Mesenchymal stem cell (in vitro differentiated cells and primary cell): Measurements from ENCODE around the gene ANKRD13D.

ENCODE experiments used
- DNase-seq: peaks from one replicate; pipeline ENCODE4 v3.0.0-alpha.2; 2013
- H2AFZ ChIP-seq: one replicate; pipeline ENCODE4 v1.6.1; 2013; ENCODE audit warnings: low read depth, mild to moderate bottlenecking, control low read depth, inconsistent platforms, low read length, moderate library complexity
- H2AK5ac ChIP-seq: 2 replicates; pipeline ENCODE4 v1.6.1; 2013; ENCODE audit warnings: low read length, moderate library complexity, mild to moderate bottlenecking, inconsistent platforms; ENCODE audit not compliant: severe bottlenecking
- H2BK120ac ChIP-seq: one replicate; pipeline ENCODE4 v1.6.1; 2013; ENCODE audit warnings: low read depth, mild to moderate bottlenecking, inconsistent platforms, low read length, moderate library complexity
- H2BK12ac ChIP-seq, 2 experiments: one replicate each; pipeline ENCODE4 v1.6.1; 2013; ENCODE audit warnings: inconsistent platforms in 2 of 2, low read length in 2 of 2, mild to moderate bottlenecking in 2 of 2, moderate library complexity in 2 of 2, control low read depth in 1 of 2
- H2BK15ac ChIP-seq: one replicate; pipeline ENCODE4 v1.6.1; 2013; ENCODE audit warnings: mild to moderate bottlenecking, low read depth, inconsistent platforms; ENCODE audit not compliant: poor library complexity, severe bottlenecking
- H2BK5ac ChIP-seq: 2 replicates; pipeline ENCODE4 v1.6.1; 2013; ENCODE audit warnings: low read depth, mild to moderate bottlenecking, low read length, control low read depth, inconsistent platforms; ENCODE audit not compliant: poor library complexity, severe bottlenecking
- H3K14ac ChIP-seq, 2 experiments: one replicate each; pipeline ENCODE4 v1.6.1; 2013; ENCODE audit warnings: inconsistent platforms in 2 of 2, low read length in 2 of 2, control low read depth in 1 of 2, mild to moderate bottlenecking in 1 of 2, moderate library complexity in 1 of 2
- H3K18ac ChIP-seq, 2 experiments: one replicate each; pipeline ENCODE4 v1.6.1; 2013; ENCODE audit warnings: inconsistent platforms in 2 of 2, low read length in 2 of 2, control low read depth in 1 of 2, low read depth in 1 of 2, mild to moderate bottlenecking in 1 of 2
- H3K23ac ChIP-seq, 2 experiments: one replicate each; pipeline ENCODE4 v1.6.1; 2013; ENCODE audit warnings: inconsistent platforms in 2 of 2, low read length in 2 of 2, mild to moderate bottlenecking in 2 of 2, moderate library complexity in 2 of 2, control low read depth in 1 of 2
- H3K27ac ChIP-seq: 2 replicates; pipeline ENCODE4 v1.5.1; 2013; ENCODE audit warnings: mild to moderate bottlenecking, moderate library complexity, low read length, control low read depth, inconsistent platforms; ENCODE audit not compliant: poor library complexity, severe bottlenecking
- H3K27me3 ChIP-seq, 2 experiments: 2 replicates each; pipeline versions ENCODE4 v1.6.1 to v1.7.0; 2013; ENCODE audit warnings: low read length in 2 of 2, mild to moderate bottlenecking in 2 of 2, moderate library complexity in 2 of 2, control low read depth in 1 of 2, inconsistent platforms in 1 of 2; ENCODE audit not compliant: control insufficient read depth in 1 of 2, insufficient read depth in 1 of 2
- H3K36me3 ChIP-seq, 2 experiments: 2 replicates each; pipeline versions ENCODE4 v1.6.1 to v1.7.0; 2013; ENCODE audit warnings: low read length in 2 of 2, control low read depth in 1 of 2, inconsistent platforms in 1 of 2, low read depth in 1 of 2, mild to moderate bottlenecking in 1 of 2; ENCODE audit not compliant: insufficient read depth in 2 of 2, control insufficient read depth in 1 of 2
- H3K4ac ChIP-seq, 2 experiments: one replicate each; pipeline ENCODE4 v1.6.1; 2013; ENCODE audit warnings: inconsistent platforms in 2 of 2, low read length in 2 of 2, mild to moderate bottlenecking in 2 of 2, moderate library complexity in 2 of 2, control low read depth in 1 of 2, low read depth in 1 of 2
- H3K4me1 ChIP-seq: 2 replicates; pipeline ENCODE4 v1.6.1; 2013; ENCODE audit warnings: low read depth, low read length, control low read depth; ENCODE audit not compliant: control insufficient read depth, insufficient read depth
- H3K4me2 ChIP-seq: 2 replicates; pipeline ENCODE4 v1.6.1; 2013; ENCODE audit warnings: low read length, mild to moderate bottlenecking, inconsistent platforms; ENCODE audit not compliant: poor library complexity, severe bottlenecking
- H3K4me3 ChIP-seq, 2 experiments: 2 replicates each; pipeline versions ENCODE4 v1.5.1 to v1.7.0; 2013; ENCODE audit warnings: low read length in 2 of 2, mild to moderate bottlenecking in 2 of 2, control low read depth in 1 of 2, low read depth in 1 of 2; ENCODE audit not compliant: insufficient read depth in 1 of 2
- H3K79me1 ChIP-seq: replicated peaks from 2 replicates; pipeline ENCODE4 v1.6.1; 2013; ENCODE audit warnings: mild to moderate bottlenecking, control low read depth, low read length, inconsistent platforms; ENCODE audit not compliant: poor library complexity, severe bottlenecking
- H3K9ac ChIP-seq: 2 replicates; pipeline ENCODE4 v1.7.0; 2013; ENCODE audit warnings: mild to moderate bottlenecking, low read length, moderate library complexity
- H3K9me3 ChIP-seq: 2 replicates; pipeline ENCODE4 v1.7.0; 2013; ENCODE audit warnings: mild to moderate bottlenecking, low read length; ENCODE audit not compliant: control insufficient read depth
- H4K8ac ChIP-seq: one replicate; pipeline ENCODE4 v1.6.1; 2013; ENCODE audit warnings: inconsistent platforms, mild to moderate bottlenecking, low read length, moderate library complexity
- H4K91ac ChIP-seq: one replicate; pipeline ENCODE4 v1.6.1; 2013; ENCODE audit warnings: mild to moderate bottlenecking, low read length, inconsistent platforms
- WGBS: methylation state at CpG from one replicate; pipeline ENCODE4 v1.1.7; 2013; ENCODE audit warnings: mixed read lengths; 5-methylcytosine and 5-hydroxymethylcytosine counted together

The ANKRD13D gene

GRCh38 chr11:67309661-67310061, 20.6 kb downstream of the ANKRD13D start:
- Histone ChIP-seq H2BK15ac (no peak overlapping the region), H3K79me1 (peaks cover 6% of the 10 kb centered on the region), H3K4me1 (peaks cover 8% of the 10 kb centered on the region), H3K4ac (no peak overlapping the region), H3K18ac (no peak overlapping the region), H4K91ac (no peak overlapping the region), H3K4me2 (no peak overlapping the region), H3K27ac (no peak overlapping the region), H2BK12ac (no peak overlapping the region), H3K14ac (no peak overlapping the region), H2AFZ (no peak overlapping the region), H2AK5ac (no peak overlapping the region), H3K9ac (no peak overlapping the region), H3K27me3 (no peaks in the 10 kb centered on the region), H3K23ac (no peak overlapping the region), H4K8ac (no peak overlapping the region), H3K9me3 (no peaks in the 10 kb centered on the region), H2BK120ac (no peak overlapping the region), H3K36me3 (peaks cover 21 to 59% of the 10 kb centered on the region in 2 experiments), H3K4me3 (no peak overlapping the region), H2BK5ac (no peak overlapping the region)
- DNase-seq: no peak
- WGBS: over 99% methylated on average over 14 of the region's 14 CpGs

DNA sequence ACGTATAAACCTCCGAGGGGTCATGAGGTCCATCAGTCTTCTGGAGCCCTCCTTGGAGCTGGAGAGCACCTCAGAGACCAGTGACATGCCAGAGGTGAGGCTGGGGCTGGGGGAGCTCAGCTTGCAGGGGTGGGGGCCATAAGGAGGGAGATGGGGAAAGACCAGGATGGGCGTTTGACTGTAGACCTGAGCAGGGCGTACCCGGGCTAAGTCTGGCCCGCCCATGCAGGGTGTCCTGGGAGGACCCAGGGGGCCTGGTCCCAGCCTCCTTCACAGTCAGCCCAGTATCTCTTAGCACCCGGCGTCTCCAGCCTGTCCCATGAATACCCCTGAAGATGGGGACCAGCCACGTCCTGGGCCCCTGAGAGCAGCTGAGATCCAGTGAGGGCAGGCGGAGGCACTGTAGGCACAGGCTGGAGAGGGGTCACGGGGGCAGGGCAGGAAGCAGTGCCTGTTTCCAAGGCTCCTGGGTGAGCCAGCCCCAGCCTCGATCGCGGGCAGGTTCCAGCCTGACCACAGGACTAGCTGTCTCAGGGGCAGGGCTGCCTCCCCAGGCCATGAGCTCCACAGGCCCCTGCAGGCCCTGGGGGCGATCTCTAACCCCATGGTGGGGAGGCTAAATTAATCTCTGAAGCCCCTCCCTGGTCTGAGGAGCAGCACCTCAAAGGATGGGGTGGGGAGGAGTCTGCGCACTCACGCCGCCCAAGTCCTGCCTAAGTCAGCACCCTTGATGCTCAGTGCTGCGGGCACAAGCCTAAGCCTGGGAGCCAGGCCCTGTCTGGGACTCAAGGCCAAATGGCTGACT, 21.3 kb downstream of the ANKRD13D start:
- Histone ChIP-seq H3K18ac (no peak overlapping the region), H3K27ac (no peak overlapping the region), H3K9ac (no peak overlapping the region), H3K4ac (no peak overlapping the region), H2BK15ac (no peak overlapping the region), H3K36me3 (peaks cover 21 to 59% of the 10 kb centered on the region in 2 experiments), H3K79me1 (peaks cover 4% of the 10 kb centered on the region), H4K91ac (peak overlapping the region; percentile 18), H2BK5ac (no peak overlapping the region), H4K8ac (no peak overlapping the region), H3K4me3 (no peak overlapping the region), H3K4me2 (no peak overlapping the region), H2AK5ac (no peak overlapping the region), H3K4me1 (peaks cover 2% of the 10 kb centered on the region), H3K27me3 (no peaks in the 10 kb centered on the region), H3K23ac (no peak overlapping the region), H2AFZ (no peak overlapping the region), H2BK12ac (peak overlapping the region in 1 of 2 experiments; percentile 16), H3K14ac (peak overlapping the region in 1 of 2 experiments; percentile 14), H3K9me3 (no peaks in the 10 kb centered on the region), H2BK120ac (no peak overlapping the region)
- WGBS: 88% methylated on average over 19 of the region's 19 CpGs
- no peak for DNase-seq

DNA sequence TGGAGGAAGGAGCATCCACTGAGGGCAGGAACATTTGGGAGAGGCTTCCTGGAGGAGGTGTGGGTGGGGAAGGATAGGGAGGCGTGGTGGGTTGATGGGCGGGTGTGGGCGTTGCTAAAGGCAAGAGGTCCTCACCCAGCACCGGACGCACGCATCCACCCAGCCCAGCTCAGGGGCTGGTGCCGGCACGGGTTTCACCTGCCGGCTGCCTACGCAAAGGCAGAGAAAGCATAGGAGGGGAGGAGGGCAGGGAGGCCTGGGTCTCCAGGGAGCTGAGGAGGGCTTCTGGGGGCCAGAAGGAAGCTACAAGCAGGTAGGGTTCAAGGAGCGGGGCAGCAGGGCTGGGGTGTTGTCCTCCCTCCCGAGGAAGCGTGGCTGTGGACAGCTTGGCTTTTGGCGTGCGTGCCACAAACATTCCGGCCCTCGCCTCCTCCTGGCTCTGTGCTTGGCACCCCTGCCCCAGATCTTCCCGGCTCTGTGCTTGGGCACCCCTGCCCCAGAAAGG, 22.0 kb downstream of the ANKRD13D start:
- Histone ChIP-seq H3K4me2 (no peak overlapping the region), H4K91ac (no peak overlapping the region), H2BK5ac (no peak overlapping the region), H2AK5ac (no peak overlapping the region), H3K4me1 (no peaks in the 10 kb centered on the region), H3K14ac (peak overlapping the region in 1 of 2 experiments; percentile 14), H3K23ac (no peak overlapping the region), H3K36me3 (peaks cover 21 to 59% of the 10 kb centered on the region in 2 experiments), H3K4me3 (no peak overlapping the region), H2AFZ (no peak overlapping the region), H3K9me3 (no peaks in the 10 kb centered on the region), H2BK15ac (no peak overlapping the region), H3K27ac (no peak overlapping the region), H3K27me3 (no peaks in the 10 kb centered on the region), H4K8ac (no peak overlapping the region), H2BK120ac (no peak overlapping the region), H3K9ac (no peak overlapping the region), H3K4ac (no peak overlapping the region), H3K18ac (no peak overlapping the region), H3K79me1 (peaks cover 4% of the 10 kb centered on the region), H2BK12ac (peak overlapping the region in 1 of 2 experiments; percentile 16)
- WGBS: 90% methylated on average over 18 of the region's 18 CpGs
- no peak for DNase-seq

DNA sequence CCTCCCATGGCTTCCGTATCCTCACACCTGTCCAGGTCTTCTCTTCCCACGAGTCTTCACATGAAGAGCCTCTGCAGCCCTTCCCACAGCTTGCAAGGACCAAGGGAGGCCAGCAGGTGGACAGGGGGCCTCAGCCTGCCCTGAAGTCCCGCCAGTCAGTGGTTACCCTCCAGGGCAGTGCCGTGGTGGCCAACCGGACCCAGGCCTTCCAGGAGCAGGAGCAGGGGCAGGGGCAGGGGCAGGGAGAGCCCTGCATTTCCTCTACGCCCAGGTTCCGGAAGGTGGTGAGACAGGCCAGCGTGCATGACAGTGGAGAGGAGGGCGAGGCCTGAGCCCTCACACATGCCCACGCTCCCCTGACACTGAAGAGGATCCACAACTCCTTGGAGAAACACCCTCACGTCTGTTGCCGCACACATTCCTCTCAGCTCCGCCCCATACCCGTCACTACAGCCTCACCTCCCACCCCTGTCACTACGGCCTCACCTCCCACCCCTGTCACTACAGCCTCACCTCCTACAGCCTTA, 22.5 kb downstream of the ANKRD13D start:
- Histone ChIP-seq H3K27me3 (no peaks in the 10 kb centered on the region), H2BK5ac (no peak overlapping the region), H3K4me1 (no peaks in the 10 kb centered on the region), H3K4me2 (no peak overlapping the region), H3K4ac (no peak overlapping the region), H3K18ac (no peak overlapping the region), H3K79me1 (peaks cover 4% of the 10 kb centered on the region), H3K4me3 (no peak overlapping the region), H4K8ac (no peak overlapping the region), H3K36me3 (peaks cover 21 to 58% of the 10 kb centered on the region in 2 experiments), H3K23ac (no peak overlapping the region), H2AFZ (no peak overlapping the region), H3K27ac (no peak overlapping the region), H3K14ac (no peak overlapping the region), H3K9me3 (no peaks in the 10 kb centered on the region), H3K9ac (no peak overlapping the region), H2BK12ac (no peak overlapping the region), H2BK15ac (no peak overlapping the region), H4K91ac (no peak overlapping the region), H2BK120ac (no peak overlapping the region), H2AK5ac (no peak overlapping the region)
- DNase-seq: no peak
- WGBS: 93% methylated on average over 14 of the region's 15 CpGs
